Calu3 (cell line): ENCODE data around the gene PRCD. TPM values are rescaled to one million over a fixed set of nuclear protein-coding genes. Genes with fewer than 3 reads are reported as not detected.
A peak's percentile ranks its signal among the peaks of the same experiment; 100 is the strongest.

Experiments used
- BruUV-seq: library from RNA; stranded (reverse); fragments of 400-500 nt; replicated peaks from 2 replicates; lab custom pipeline; 2021; lab: Mats Ljungman, UMichigan
- CTCF ChIA-PET: fragments of 300-600 bp; sonication (Branson Sonifier 250); formaldehyde crosslinking; loops from one replicate; lab custom pipeline; 2022; ENCODE audit warnings: antibody characterized with exemption; lab: Charles Lee
- DNase-seq: peaks from one replicate; pipeline ENCODE4 v3.0.0; 2022
- H3K27ac Mint-ChIP-seq: one replicate; pipeline ENCODE4 v1.8.0; 2022; ENCODE audit warnings: mixed read lengths; ENCODE audit not compliant: unreplicated experiment
- H3K27me3 Mint-ChIP-seq: one replicate; pipeline ENCODE4 v1.8.0; 2022; ENCODE audit warnings: mixed read lengths; ENCODE audit not compliant: unreplicated experiment
- H3K36me3 Mint-ChIP-seq: one replicate; pipeline ENCODE4 v1.8.0; 2022; ENCODE audit warnings: mild to moderate bottlenecking, moderate library complexity, mixed read lengths; ENCODE audit not compliant: insufficient read depth, unreplicated experiment
- H3K4me1 Mint-ChIP-seq: one replicate; pipeline ENCODE4 v1.8.0; 2022; ENCODE audit warnings: mild to moderate bottlenecking, low read depth, mixed read lengths; ENCODE audit not compliant: unreplicated experiment
- H3K4me3 Mint-ChIP-seq: one replicate; pipeline ENCODE4 v1.8.0; 2022; ENCODE audit warnings: mild to moderate bottlenecking, low read depth, moderate library complexity, mixed read lengths; ENCODE audit not compliant: unreplicated experiment
- H3K9me3 Mint-ChIP-seq: one replicate; pipeline ENCODE4 v1.8.0; 2022; ENCODE audit warnings: low read depth, mixed read lengths; ENCODE audit not compliant: unreplicated experiment
- CTCF ChIP-seq: fragments of 200-600 bp; IDR thresholded peaks from one replicate; pipeline ENCODE4 v1.8.0; 2022; ENCODE audit warnings: antibody characterized with exemption; ENCODE audit not compliant: unreplicated experiment
- intact Hi-C: fragments of 100-400 bp; cut with micrococcal nuclease; formaldehyde crosslinking; loops from one replicate; pipeline ENCODE4 v1.10.0; 2022; ENCODE audit not compliant: unreplicated experiment
- total RNA-seq: library from RNA; stranded (reverse); gene quantifications from 2 replicates; pipeline ENCODE4 v1.2.3, GENCODE V29; 2022

The PRCD gene
- total RNA-seq, 1 experiment from 2014 or later, result not detected

GRCh38 chr17:76496464-76496863 lies 43.4 kb upstream of the PRCD start:
- Mint-ChIP-seq H3K4me1 (peaks cover 54% of the 10 kb centered on the region), H3K4me3 (no peak overlapping the region), H3K36me3 (peaks cover 17% of the 10 kb centered on the region), H3K27ac (no peak overlapping the region), H3K9me3 (no peaks in the 10 kb centered on the region), H3K27me3 (no peaks in the 10 kb centered on the region)
- BruUV-seq, result no TSS peak
- no peak for TF ChIP-seq CTCF
- intact Hi-C loops, result no loop called here
- CTCF ChIA-PET, result interaction anchor here (0.8 kb wide), 1 partner anchor 27 kb away, joined by 9 read pairs; no protein-coding TSS in a partner anchor
- DNase-seq, result no peak

DNA sequence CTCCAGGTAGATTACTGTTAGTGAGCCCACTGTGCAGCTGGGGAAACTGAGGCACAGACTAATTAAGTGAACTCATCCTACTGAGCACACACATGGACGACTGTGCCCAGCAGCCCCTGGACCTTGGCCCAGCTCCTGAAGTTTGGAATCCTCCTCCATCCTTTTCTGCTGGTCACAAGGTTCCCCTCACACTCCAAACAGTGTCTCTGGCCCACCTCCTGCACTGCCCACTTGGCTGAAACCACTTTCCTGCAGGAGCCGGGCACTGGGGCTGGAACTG lies 42.2 kb upstream of the PRCD start:
- Mint-ChIP-seq H3K4me3 (no peak overlapping the region), H3K4me1 (peaks cover 55% of the 10 kb centered on the region), H3K36me3 (peaks cover 26% of the 10 kb centered on the region), H3K9me3 (no peaks in the 10 kb centered on the region), H3K27me3 (no peaks in the 10 kb centered on the region), H3K27ac (no peak overlapping the region)
- no peak for DNase-seq
- CTCF ChIA-PET, result no interaction called here
- intact Hi-C loops, result no loop called here
- no TSS peak for BruUV-seq
- TF ChIP-seq CTCF, result no peak

DNA sequence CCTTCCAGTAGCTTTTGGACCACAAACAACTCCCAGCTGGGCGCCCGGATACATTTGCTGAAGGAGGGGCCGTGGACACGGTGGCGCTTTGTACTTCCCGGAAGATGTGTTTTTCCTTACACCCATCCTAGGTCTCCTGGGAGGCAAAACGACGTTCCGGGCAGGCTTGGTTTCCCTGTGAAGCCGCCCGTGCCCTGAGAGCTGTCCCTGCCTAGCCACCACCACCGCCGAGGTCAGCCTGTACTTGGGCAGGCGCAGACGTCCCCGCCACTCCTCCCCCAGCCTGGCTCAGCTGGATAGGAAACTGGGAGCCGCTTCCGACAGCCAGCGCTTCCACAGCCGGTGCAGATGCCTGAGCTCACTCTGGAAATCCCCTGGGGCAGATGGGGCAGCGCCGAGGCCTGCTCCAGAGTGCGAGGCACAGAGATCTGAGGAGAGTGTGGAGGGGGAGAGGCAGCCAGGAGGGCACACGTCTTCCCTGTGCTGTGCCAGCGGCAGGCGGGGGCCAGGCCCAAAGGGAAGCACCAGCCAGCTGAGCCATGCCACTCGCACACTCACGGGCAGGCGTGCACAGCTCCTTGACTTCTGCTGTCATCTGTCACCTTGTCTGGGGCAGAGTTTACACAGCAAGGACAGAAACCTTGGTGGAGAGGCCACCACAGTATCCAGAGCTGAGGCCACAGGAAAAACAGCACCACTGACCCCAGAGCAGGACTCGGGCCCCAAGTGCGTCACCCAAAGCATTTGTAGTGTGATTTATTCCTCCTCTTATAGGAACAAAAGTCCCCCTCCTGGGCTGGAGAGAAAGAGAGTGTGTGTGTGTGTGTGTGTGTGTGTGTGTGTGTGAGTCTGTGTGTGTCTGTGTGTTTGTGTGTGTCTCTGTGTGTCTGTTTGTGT lies 41.6 kb upstream of the PRCD start:
- DNase-seq, result no peak
- intact Hi-C loops, result no loop called here
- peaks cover 49% of the 10 kb centered on the region for H3K4me1 Mint-ChIP-seq
- no peak overlapping the region for H3K27ac Mint-ChIP-seq
- CTCF ChIA-PET, result interaction anchor here (1.0 kb wide), 1 partner anchor 10 kb away, joined by 3 read pairs; no protein-coding TSS in a partner anchor
- TF ChIP-seq CTCF, result no peak
- H3K27me3 Mint-ChIP-seq, result no peaks in the 10 kb centered on the region
- no TSS peak for BruUV-seq
- H3K4me3 Mint-ChIP-seq, result peak overlapping the region; percentile 17
- no peaks in the 10 kb centered on the region for H3K9me3 Mint-ChIP-seq
- peaks cover 26% of the 10 kb centered on the region for H3K36me3 Mint-ChIP-seq

DNA sequence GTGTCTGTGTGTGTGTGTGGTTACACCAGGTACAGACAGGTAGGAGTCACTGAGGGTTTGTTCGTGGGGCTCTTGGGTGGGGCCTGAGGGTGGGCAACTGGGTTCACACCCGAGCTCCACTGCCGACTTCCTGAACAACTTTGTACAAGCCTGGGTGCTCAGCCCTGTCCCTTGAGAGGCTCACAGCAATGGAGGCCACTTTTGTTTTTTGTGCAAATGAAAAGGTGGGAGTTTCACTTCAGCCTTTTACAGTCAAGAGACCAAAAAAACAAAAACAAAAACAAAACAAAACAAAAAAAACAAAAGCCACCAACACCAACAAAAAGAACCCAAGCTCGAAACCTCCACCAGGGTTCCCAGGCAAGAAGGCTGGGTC lies 41.0 kb upstream of the PRCD start:
- peaks cover 44% of the 10 kb centered on the region for H3K4me1 Mint-ChIP-seq
- H3K27me3 Mint-ChIP-seq, result no peaks in the 10 kb centered on the region
- peak overlapping the region; percentile 88 for H3K4me3 Mint-ChIP-seq
- intact Hi-C loops, result no loop called here
- no TSS peak for BruUV-seq
- CTCF ChIA-PET, result interaction anchor here (1.0 kb wide), 1 partner anchor 9 kb away, joined by 3 read pairs; no protein-coding TSS in a partner anchor
- peaks cover 26% of the 10 kb centered on the region for H3K36me3 Mint-ChIP-seq
- no peak for DNase-seq
- no peak for TF ChIP-seq CTCF
- H3K9me3 Mint-ChIP-seq, result no peaks in the 10 kb centered on the region
- no peak overlapping the region for H3K27ac Mint-ChIP-seq
